Heart left ventricle (tissue), 13 donors: ENCODE results near the gene SLX9.

Source experiments
- CTCF ChIP-seq, 12 donors: fragments of 200-600 bp; sonication (generic) in 4 of 12; IDR thresholded peaks; one replicate each; pipeline versions ENCODE4 v1.5.0 to v1.8.0; 2018 to 2022; ENCODE audit warnings: antibody characterized with exemption in 12 of 12, mild to moderate bottlenecking in 5 of 12
- POLR2A ChIP-seq, 2 donors: fragments of 450-650 bp; IDR thresholded peaks; one replicate each; pipeline ENCODE4 v1.6.1; 2017; ENCODE audit warnings: antibody characterized with exemption in 2 of 2, mild to moderate bottlenecking in 2 of 2, moderate library complexity in 2 of 2
- donor health status: ischemic (EF 13 %, LVEDD 7.1; RV severe dilation, severe dysfunction).
- donor health status: DM: no; HTN: yes; CAD: no.
- donor health status: DM: no; HTN: no; CAD: no.
- donor health status: ischemic (EF 25% LVEDD 6.9; RV normal size, moderate dysfunction).
- donor health status: ischemic (EF 25% LVEDD 5.7; RV mildly dilated, moderate dysfunction).
- donor health status: ischemic (EF 35%, LVEDD 5.7; RV mildly dilated, moderate dysfunction).
- donor health status: nonischemic (EF 11% LVEDD 7.7; RV severe dilation, severe dysfunction).
- donor health status: DM: yes; HTN: yes; CAD: no.
- donor health status: PGD.
- donor health status: ischemic (EF 29% LVEDD 5.4; RV normal size, mild dysfunction).
- donor health status: nonischemic (EF 23%, LVEDD 6.1; RV moderate dilation, normal function).

GRCh38 chr21:44942566-44942965, 2.7 kb downstream of the SLX9 start:
- TF ChIP-seq POLR2A (IDR thresholded peaks at IDR 0.05) = no peak
- TF ChIP-seq CTCF (IDR thresholded peaks at IDR 0.05) = no peak
